H1 (cell line): ENCODE measurements around the gene SLC43A3. TPM values are rescaled to one million over a fixed set of nuclear protein-coding genes. Genes with fewer than 3 reads are reported as not detected.

Source experiments
- CTCF ChIA-PET: fragments of 300-600 bp; sonication (Branson Sonifier 250); formaldehyde crosslinking; loops from one replicate; lab custom pipeline; 2021; ENCODE audit not compliant: partially characterized antibody; lab: Charles Lee
- POLR2A ChIA-PET: fragments of 300-600 bp; sonication (Branson Sonifier 250); formaldehyde crosslinking; loops from one replicate; lab custom pipeline; 2021; ENCODE audit warnings: inconsistent platforms; ENCODE audit not compliant: partially characterized antibody; lab: Charles Lee
- DNase-seq, 2 experiments: peaks; one replicate each; pipeline versions ENCODE4 v3.0.0 to v3.0.0-alpha.2; 2010 to 2022; ENCODE audit warnings: low spot score in 2 of 2, low read depth in 1 of 2, mixed read lengths in 1 of 2
- FAIRE-seq: peaks from 2 replicates; lab custom pipeline; 2011; peaks lifted over from hg19 to GRCh38; lab: Jason Lieb, UNC
- H2AFZ ChIP-seq: 2 replicates; pipeline ENCODE4 v1.8.1; 2012; ENCODE audit warnings: low read length, inconsistent platforms
- H2AK5ac ChIP-seq: 2 replicates; pipeline ENCODE4 v1.6.1; 2013; ENCODE audit warnings: low read depth, low read length
- H2BK120ac ChIP-seq: replicated peaks from 2 replicates; pipeline ENCODE3; 2013; ENCODE audit warnings: low read depth, low read length, inconsistent platforms
- H2BK12ac ChIP-seq: 2 replicates; pipeline ENCODE4 v1.6.1; 2013; ENCODE audit warnings: low read depth, low read length
- H2BK15ac ChIP-seq: 2 replicates; pipeline ENCODE4 v1.6.1; 2013; ENCODE audit warnings: low read length
- H2BK20ac ChIP-seq: 2 replicates; pipeline ENCODE4 v1.6.1; 2013; ENCODE audit warnings: low read length
- H2BK5ac ChIP-seq: 2 replicates; pipeline ENCODE4 v1.6.1; 2013; ENCODE audit warnings: low read depth, low read length
- H3K14ac ChIP-seq: 2 replicates; pipeline ENCODE4 v1.6.1; 2013; ENCODE audit warnings: inconsistent platforms; ENCODE audit not compliant: insufficient read length
- H3K18ac ChIP-seq: 2 replicates; pipeline ENCODE4 v1.6.1; 2013; ENCODE audit warnings: low read length; ENCODE audit errors: extremely low read depth
- H3K23ac ChIP-seq: 2 replicates; pipeline ENCODE4 v1.6.1; 2013; ENCODE audit warnings: inconsistent platforms; ENCODE audit not compliant: insufficient read length
- H3K23me2 ChIP-seq: 2 replicates; pipeline ENCODE4 v1.6.1; 2013; ENCODE audit warnings: low read depth, low read length
- H3K27ac ChIP-seq: 2 replicates; pipeline ENCODE4 v1.6.1; 2011; ENCODE audit warnings: low read depth, low read length, inconsistent platforms
- H3K27me3 ChIP-seq, 4 experiments: replicated peaks in 1 of 4; 1 replicate in 1 of 4; 2 replicates in 3 of 4; pipeline versions ENCODE4 v1.6.1 to v1.8.1; 2011 to 2013; ENCODE audit warnings: low read length in 3 of 4, mild to moderate bottlenecking in 3 of 4, inconsistent platforms in 2 of 4, mixed read lengths in 2 of 4, moderate library complexity in 1 of 4; ENCODE audit not compliant: control insufficient read depth in 3 of 4, insufficient read depth in 3 of 4; ENCODE audit errors: extremely low read depth in 1 of 4
- H3K36me3 ChIP-seq, 4 experiments: 2 replicates each; pipeline versions ENCODE4 v1.6.1 to v1.8.1; 2011 to 2013; ENCODE audit warnings: mild to moderate bottlenecking in 4 of 4, low read length in 3 of 4, moderate library complexity in 2 of 4, control low read depth in 1 of 4, inconsistent platforms in 1 of 4; ENCODE audit not compliant: insufficient read depth in 4 of 4, control insufficient read depth in 2 of 4
- H3K4ac ChIP-seq: replicated peaks from 2 replicates; pipeline ENCODE3; 2013; ENCODE audit warnings: low read length, low read depth, mixed read lengths, inconsistent platforms; ENCODE audit not compliant: insufficient read length
- H3K4me1 ChIP-seq, 4 experiments: replicated peaks in 1 of 4; 1 replicate in 1 of 4; 2 replicates in 3 of 4; pipeline versions ENCODE4 v1.6.1 to v1.8.1; 2011 to 2013; ENCODE audit warnings: low read length in 3 of 4, inconsistent platforms in 2 of 4, mixed read lengths in 1 of 4; ENCODE audit not compliant: insufficient read depth in 4 of 4, control insufficient read depth in 3 of 4
- H3K4me2 ChIP-seq, 2 experiments: 2 replicates each; pipeline versions ENCODE4 v1.6.1 to v1.8.1; 2011 to 2013; ENCODE audit warnings: low read depth in 2 of 2, low read length in 2 of 2, control low read depth in 1 of 2, inconsistent platforms in 1 of 2, mild to moderate bottlenecking in 1 of 2; ENCODE audit not compliant: insufficient read depth in 1 of 2
- H3K4me3 ChIP-seq, 4 experiments: fragments of 200-600, 300-600 bp in 1 of 4; sonication (generic), shearing (Covaris generic), sonication (Bioruptor Twin) in 1 of 4; 2 replicates each; pipeline versions ENCODE4 v1.5.1 to v1.8.1; 2011 to 2016; ENCODE audit warnings: low read length in 4 of 4, low read depth in 3 of 4, control low read depth in 2 of 4, inconsistent platforms in 2 of 4, mild to moderate bottlenecking in 2 of 4, mixed read lengths in 1 of 4, moderate library complexity in 1 of 4; ENCODE audit not compliant: insufficient read depth in 2 of 4; ENCODE audit errors: extremely low read depth in 1 of 4
- H3K56ac ChIP-seq: replicated peaks from 2 replicates; pipeline ENCODE3; 2013; ENCODE audit warnings: low read depth, mild to moderate bottlenecking, mixed read lengths, low read length, inconsistent platforms; ENCODE audit not compliant: insufficient read length
- H3K79me1 ChIP-seq: 2 replicates; pipeline ENCODE4 v1.6.1; 2013; ENCODE audit warnings: low read depth, low read length, control low read depth
- H3K79me2 ChIP-seq, 2 experiments: 2 replicates each; pipeline versions ENCODE4 v1.6.1 to v1.8.1; 2012 to 2013; ENCODE audit warnings: low read length in 2 of 2, mild to moderate bottlenecking in 2 of 2, inconsistent platforms in 1 of 2; ENCODE audit not compliant: insufficient read depth in 2 of 2, control insufficient read depth in 1 of 2
- H3K9ac ChIP-seq, 4 experiments: replicated peaks in 1 of 4; 1 replicate in 1 of 4; 2 replicates in 3 of 4; pipeline versions ENCODE4 v1.6.1 to v1.8.1; 2011 to 2013; ENCODE audit warnings: low read depth in 3 of 4, low read length in 3 of 4, control low read depth in 2 of 4, mild to moderate bottlenecking in 2 of 4, moderate library complexity in 2 of 4, inconsistent platforms in 1 of 4; ENCODE audit errors: extremely low read depth in 1 of 4
- H3K9me3 ChIP-seq, 2 experiments: 2 replicates each; pipeline versions ENCODE4 v1.6.1 to v1.8.1; 2012 to 2013; ENCODE audit warnings: mild to moderate bottlenecking in 2 of 2, moderate library complexity in 2 of 2, control low read depth in 1 of 2, inconsistent platforms in 1 of 2, low read depth in 1 of 2, low read length in 1 of 2, mixed read lengths in 1 of 2; ENCODE audit not compliant: insufficient read depth in 2 of 2
- H4K20me1 ChIP-seq, 2 experiments: replicated peaks in 1 of 2; 2 replicates each; pipeline versions ENCODE3 to v1.8.1; 2011 to 2013; ENCODE audit warnings: inconsistent platforms in 2 of 2, low read length in 2 of 2, mild to moderate bottlenecking in 1 of 2; ENCODE audit not compliant: insufficient read depth in 2 of 2, control insufficient read depth in 1 of 2
- H4K5ac ChIP-seq: 2 replicates; pipeline ENCODE4 v1.6.1; 2013; ENCODE audit warnings: low read length, low read depth, mixed read lengths, inconsistent platforms; ENCODE audit not compliant: insufficient read length
- H4K8ac ChIP-seq: 2 replicates; pipeline ENCODE4 v1.8.0; 2013; ENCODE audit warnings: mild to moderate bottlenecking, moderate library complexity, low read length, inconsistent platforms; ENCODE audit not compliant: insufficient read depth; ENCODE audit errors: extremely low read depth
- H4K91ac ChIP-seq: replicated peaks from 2 replicates; pipeline ENCODE3; 2013; ENCODE audit warnings: low read length, mixed read lengths, inconsistent platforms; ENCODE audit not compliant: insufficient read length
- ATF3 ChIP-seq: IDR thresholded peaks from 2 replicates; pipeline ENCODE4 v1.6.1; 2011; ENCODE audit warnings: low read depth, mild to moderate bottlenecking, low read length; ENCODE audit not compliant: insufficient read depth
- HDAC2 ChIP-seq, 2 experiments: fragments of 300-600 bp in 1 of 2; sonication (generic) in 1 of 2; IDR thresholded peaks; 2 replicates each; pipeline ENCODE4 v1.6.1; 2011 to 2012; ENCODE audit warnings: low read depth in 2 of 2, low read length in 2 of 2, mild to moderate bottlenecking in 2 of 2, moderate library complexity in 2 of 2, borderline replicate concordance in 1 of 2, inconsistent platforms in 1 of 2
- HDAC6 ChIP-seq: IDR thresholded peaks from one replicate; pipeline ENCODE4 v1.7.1; 2012; ENCODE audit warnings: low read depth, mild to moderate bottlenecking, inconsistent platforms, low read length, moderate library complexity
- JUND ChIP-seq: IDR thresholded peaks from 2 replicates; pipeline ENCODE4 v1.6.1; 2011; ENCODE audit warnings: mild to moderate bottlenecking, improper control_type of control experiment, low read length
- RAD21 ChIP-seq, 2 experiments: IDR thresholded peaks in 1 of 2; conservative IDR thresholded peaks in 1 of 2; 2 replicates each; pipeline ENCODE4 v1.6.1; 2011; ENCODE audit warnings: low read depth in 2 of 2, low read length in 2 of 2, improper control_type of control experiment in 1 of 2, inconsistent platforms in 1 of 2, mild to moderate bottlenecking in 1 of 2, moderate library complexity in 1 of 2
- WGBS, 2 experiments: shearing (Covaris generic) in 1 of 2; methylation state at CpG; one replicate each; pipeline versions ENCODE4 v1.1.6 to v1.1.7; 2013 to 2015; ENCODE audit warnings: low lambda C conversion rate in 2 of 2, mixed read lengths in 2 of 2, inconsistent platforms in 1 of 2, low coverage in 1 of 2, missing lambda C conversion rate in 1 of 2; ENCODE audit not compliant: insufficient replicate concordance in 2 of 2, insufficient coverage in 1 of 2, insufficient read length in 1 of 2; ENCODE audit errors: extremely low coverage in 1 of 2, missing lambda C conversion rate in 1 of 2; 5-methylcytosine and 5-hydroxymethylcytosine counted together
- polyA plus RNA-seq, 7 experiments: library from polyadenylated mRNA; depleted of rRNA in 3 of 7; stranded (reverse) in 5 of 7; unstranded in 2 of 7; fragments of >200 nt in 5 of 7; fragments of 200-250 nt in 2 of 7; gene quantifications; 1 replicate in 5 of 7; 2 replicates in 1 of 7; 4 replicates in 1 of 7; pipeline versions ENCODE4 v1.2.1 to v1.2.3, GENCODE V29; 2011 to 2013; ENCODE audit warnings: missing spikeins in 2 of 7, mixed read lengths in 2 of 7
- total RNA-seq: library from RNA; stranded (reverse); fragmentation: NEBNext Ultra II Directional; extraction: Animal tissue kit (Norgen Biotek cat#: 25700); gene quantifications from 2 replicates; pipeline ENCODE4 v1.2.1, GENCODE V29; 2021
- TF ChIP-seq, protein P1 (sequence below), 3 experiments: IDR thresholded peaks; 1 replicate in 2 of 3; 2 replicates in 1 of 3; pipeline versions ENCODE4 v1.5.1 to v1.6.1; 2011; ENCODE audit warnings: low read length in 3 of 3, mild to moderate bottlenecking in 3 of 3, inconsistent platforms in 2 of 3, low read depth in 1 of 3, moderate library complexity in 1 of 3; ENCODE audit not compliant: insufficient read depth in 1 of 3; ENCODE audit errors: control extremely low read depth in 1 of 3

The SLC43A3 gene
- total and polyA plus RNA-seq, 2 of the 8 experiments (the other 6 are each of a cell fraction or from before 2014, with no cell fraction given) = 31.8 to 67.8 TPM

DNA sequence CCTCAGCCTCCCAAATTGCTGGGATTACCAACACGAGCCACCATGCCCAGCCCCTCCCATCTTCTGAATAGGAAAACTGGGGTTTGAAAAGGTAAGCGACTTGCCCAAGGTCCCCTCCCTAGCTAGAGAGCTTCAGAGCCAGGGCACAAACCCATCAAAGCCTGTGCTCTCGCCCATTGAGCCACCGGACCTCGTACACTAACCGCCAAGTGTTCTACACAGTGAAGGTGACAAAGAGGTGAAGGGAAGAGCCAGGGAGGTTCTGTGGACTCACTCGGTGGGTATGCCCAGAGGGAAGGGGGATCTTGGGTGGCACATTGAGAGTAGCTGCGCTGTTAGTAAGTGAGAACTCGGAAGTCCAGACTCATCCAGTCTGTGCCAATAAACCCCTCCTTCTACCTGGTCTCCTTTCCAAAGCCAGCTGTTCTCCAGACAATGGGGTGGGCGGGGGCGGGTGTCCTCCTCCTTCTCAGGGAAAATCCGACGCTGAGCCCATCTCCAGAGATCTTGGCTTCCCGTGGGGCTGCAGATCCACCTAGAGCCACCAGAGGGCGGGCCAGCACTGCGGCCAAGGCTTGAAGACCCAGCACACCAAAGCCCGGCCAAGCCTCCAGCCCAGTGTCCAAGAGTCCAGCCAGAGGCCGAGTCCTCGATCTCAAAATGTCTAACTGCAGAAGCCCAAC is 30.2 kb upstream of the SLC43A3 start:
- peaks cover 24% of the 10 kb centered on the region for H3K23me2 ChIP-seq
- DNase-seq (peak in 1 of 2 experiments; percentile 97), FAIRE-seq (peak; percentile 86)
- no peaks in the 10 kb centered on the region for H3K79me1 ChIP-seq
- no peak overlapping the region for H3K14ac ChIP-seq
- peak overlapping the region; percentile 62 to 97 (median 74); a peak in 7 of 8 replicates for H3K4me3 ChIP-seq
- peak overlapping the region; percentile 98 for H2BK12ac ChIP-seq
- H3K9ac ChIP-seq = no peak overlapping the region; a peak in 1 of 7 replicates
- POLR2A ChIA-PET = interaction anchor here (0.6 to 10.5 kb wide), 12 partner anchors 24 to 198 kb away, joined by 3 to 141 read pairs (median 5); partner anchors contain the start of genes SLC43A1, SSRP1 and TIMM10
- H2BK15ac ChIP-seq = peak overlapping the region; percentile 89; the same call in 1 of the 2 replicates
- WGBS, 2 experiments = 20% methylated on average over 18 of the region's 19 CpGs; no CpG with 5 or more reads in 1 of the 2 experiments
- CTCF ChIA-PET = interaction anchor here (0.6 to 14.0 kb wide), 47 partner anchors 8 to 728 kb away, joined by 3 to 452 read pairs (median 4); partner anchors contain the start of genes P2RX3, PRG3, SERPING1 and SLC43A1
- peaks cover 8 to 30% (median 23%) of the 10 kb centered on the region in 4 experiments for H3K27me3 ChIP-seq
- H3K36me3 ChIP-seq = no peaks in the 10 kb centered on the region
- no peak overlapping the region for H3K56ac ChIP-seq
- H4K8ac ChIP-seq = no peak overlapping the region
- peak overlapping the region; percentile 68; the same call in 1 of the 2 replicates for H3K18ac ChIP-seq
- H3K4ac ChIP-seq = no peak overlapping the region
- no peaks in the 10 kb centered on the region for H4K20me1 ChIP-seq
- peaks cover 0 to 20% (median 11%) of the 10 kb centered on the region in 4 experiments; a peak in 6 of 7 replicates for H3K4me1 ChIP-seq
- H3K4me2 ChIP-seq = peak overlapping the region; percentile 84 to 99
- H2BK20ac ChIP-seq = peak overlapping the region; percentile 96; the same call in 1 of the 2 replicates
- no peak overlapping the region for H2AK5ac ChIP-seq
- H2BK5ac ChIP-seq = no peak overlapping the region
- peak overlapping the region; percentile 43; the same call in 1 of the 2 replicates for H2AFZ ChIP-seq
- H4K5ac ChIP-seq = no peak overlapping the region
- H3K9me3 ChIP-seq = no peaks in the 10 kb centered on the region
- H3K23ac ChIP-seq = no peak overlapping the region
- H2BK120ac ChIP-seq = no peak overlapping the region
- no peak overlapping the region for H3K27ac ChIP-seq
- no peak overlapping the region for H4K91ac ChIP-seq
- H3K79me2 ChIP-seq = peaks cover 0 to 7% of the 10 kb centered on the region in 2 experiments; a peak in 1 of 4 replicates
- peak in 1 of 2 experiments; percentile 94; a peak in 2 of 4 replicates for TF ChIP-seq HDAC2 (IDR thresholded peaks at IDR 0.05; ENCODE audit: borderline replicate concordance in 1 of 2, low read depth in 2 of 2, low read length in 2 of 2)
- TF ChIP-seq ATF3 = no peak
- TF ChIP-seq HDAC6 = no peak
- TF ChIP-seq JUND = peak; percentile 50; the same call in 1 of the 2 replicates
- TF ChIP-seq, protein P1, sequence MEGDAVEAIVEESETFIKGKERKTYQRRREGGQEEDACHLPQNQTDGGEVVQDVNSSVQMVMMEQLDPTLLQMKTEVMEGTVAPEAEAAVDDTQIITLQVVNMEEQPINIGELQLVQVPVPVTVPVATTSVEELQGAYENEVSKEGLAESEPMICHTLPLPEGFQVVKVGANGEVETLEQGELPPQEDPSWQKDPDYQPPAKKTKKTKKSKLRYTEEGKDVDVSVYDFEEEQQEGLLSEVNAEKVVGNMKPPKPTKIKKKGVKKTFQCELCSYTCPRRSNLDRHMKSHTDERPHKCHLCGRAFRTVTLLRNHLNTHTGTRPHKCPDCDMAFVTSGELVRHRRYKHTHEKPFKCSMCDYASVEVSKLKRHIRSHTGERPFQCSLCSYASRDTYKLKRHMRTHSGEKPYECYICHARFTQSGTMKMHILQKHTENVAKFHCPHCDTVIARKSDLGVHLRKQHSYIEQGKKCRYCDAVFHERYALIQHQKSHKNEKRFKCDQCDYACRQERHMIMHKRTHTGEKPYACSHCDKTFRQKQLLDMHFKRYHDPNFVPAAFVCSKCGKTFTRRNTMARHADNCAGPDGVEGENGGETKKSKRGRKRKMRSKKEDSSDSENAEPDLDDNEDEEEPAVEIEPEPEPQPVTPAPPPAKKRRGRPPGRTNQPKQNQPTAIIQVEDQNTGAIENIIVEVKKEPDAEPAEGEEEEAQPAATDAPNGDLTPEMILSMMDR (IDR thresholded peaks at IDR 0.05; ENCODE audit: control extremely low read depth in 1 of 3, insufficient read depth in 1 of 3, low read depth in 1 of 3, low read length in 3 of 3) = peak; percentile 92 to 97 (median 95)
- TF ChIP-seq RAD21 (IDR thresholded peaks at IDR 0.05 in 1 of 2, conservative IDR thresholded peaks at IDR 0.05 in 1 of 2; ENCODE audit: low read depth in 2 of 2, low read length in 2 of 2) = peak; percentile 89 to 93
